Esophagus muscularis mucosa (tissue), 4 donors: Measurements from ENCODE around the gene CEP57L1.

Source experiments
- CTCF ChIP-seq, 3 experiments: fragments of 200-600 bp in 2 of 3; fragments of 450-650 bp in 1 of 3; sonication (generic) in 2 of 3; IDR thresholded peaks; one replicate each; pipeline ENCODE4 v1.5.1; 2017 to 2019; ENCODE audit warnings: antibody characterized with exemption in 3 of 3, mild to moderate bottlenecking in 2 of 3, moderate library complexity in 1 of 3
- EP300 ChIP-seq: sonication (generic); formaldehyde crosslinking; IDR thresholded peaks from one replicate; pipeline ENCODE4 v1.6.1; 2017; ENCODE audit warnings: antibody characterized with exemption
- POLR2A ChIP-seq: fragments of 450-650 bp; IDR thresholded peaks from one replicate; pipeline ENCODE4 v1.6.1; 2017; ENCODE audit warnings: antibody characterized with exemption, moderate library complexity, mild to moderate bottlenecking, low read depth
- POLR2AphosphoS5 ChIP-seq, 2 donors: sonication (generic); formaldehyde crosslinking; IDR thresholded peaks; one replicate each; pipeline ENCODE4 v1.6.1; 2017; ENCODE audit warnings: antibody characterized with exemption in 2 of 2

GRCh38 chr6:109048176-109048575 is 47.1 kb upstream of the CEP57L1 start:
- TF ChIP-seq CTCF (IDR thresholded peaks at IDR 0.05) (no peak), POLR2AphosphoS5 (IDR thresholded peaks at IDR 0.05) (no peak), POLR2A (no peak), EP300 (no peak)
